IMR-90 (cell line): ENCODE data around the gene TMPRSS13. TPM values are rescaled to one million over a fixed set of nuclear protein-coding genes. Genes with fewer than 3 reads are reported as not detected.

ENCODE experiments used
- ATAC-seq: fragments of 200-7000 bp; cut with Tn5 transposase; 2 replicates; pipeline ENCODE4 v1.9.1; 2020; ENCODE audit warnings: low read depth, mild to moderate bottlenecking, moderate library complexity
- BruUV-seq: library from RNA; stranded (reverse); fragments of 400-500 nt; replicated peaks from 2 replicates; lab custom pipeline; 2021; lab: Mats Ljungman, UMichigan
- CTCF ChIA-PET: fragments of 300-600 bp; formaldehyde crosslinking; extraction: SDS; loops from one replicate; lab custom pipeline; 2021; ENCODE audit warnings: antibody characterized with exemption; lab: Yijun Ruan, JAX
- POLR2A ChIA-PET: fragments of 300-600 bp; sonication (Branson Sonifier 250); formaldehyde crosslinking; loops from one replicate; lab custom pipeline; 2022; ENCODE audit warnings: antibody characterized with exemption; ENCODE audit not compliant: unreplicated experiment; lab: Charles Lee
- DNase-seq: peaks from one replicate; pipeline ENCODE4 v3.0.0; 2013
- H2AFZ ChIP-seq: replicated peaks from 2 replicates; pipeline ENCODE3; 2013; ENCODE audit warnings: low read length, mild to moderate bottlenecking; ENCODE audit not compliant: poor library complexity
- H2AK5ac ChIP-seq: 2 replicates; pipeline ENCODE4 v1.6.1; 2013; ENCODE audit warnings: low read depth, low read length, inconsistent platforms
- H2AK9ac ChIP-seq: replicated peaks from 2 replicates; pipeline ENCODE3; 2013; ENCODE audit warnings: mild to moderate bottlenecking, low read depth, low read length, moderate library complexity; ENCODE audit not compliant: poor library complexity
- H2BK120ac ChIP-seq: 2 replicates; pipeline ENCODE4 v1.6.1; 2013; ENCODE audit warnings: low read depth, low read length, inconsistent platforms
- H2BK15ac ChIP-seq: 3 replicates; pipeline ENCODE4 v1.6.1; 2013; ENCODE audit warnings: low read depth, low read length, inconsistent platforms
- H2BK20ac ChIP-seq: 2 replicates; pipeline ENCODE4 v1.6.1; 2013; ENCODE audit warnings: low read depth, mild to moderate bottlenecking, inconsistent platforms, low read length, moderate library complexity
- H2BK5ac ChIP-seq: 2 replicates; pipeline ENCODE4 v1.6.1; 2013; ENCODE audit warnings: mild to moderate bottlenecking, low read depth, low read length, inconsistent platforms; ENCODE audit not compliant: poor library complexity, severe bottlenecking
- H3K14ac ChIP-seq: replicated peaks from 2 replicates; pipeline ENCODE4 v1.6.1; 2013; ENCODE audit warnings: low read depth, low read length, inconsistent platforms
- H3K18ac ChIP-seq: 2 replicates; pipeline ENCODE4 v1.6.1; 2013; ENCODE audit warnings: low read depth, low read length, control low read depth
- H3K23ac ChIP-seq: 2 replicates; pipeline ENCODE4 v1.6.1; 2013; ENCODE audit warnings: low read depth, low read length, inconsistent platforms
- H3K27ac ChIP-seq: 2 replicates; pipeline ENCODE4 v1.5.1; 2013; ENCODE audit warnings: mild to moderate bottlenecking, control low read depth, low read length; ENCODE audit not compliant: insufficient read depth
- H3K27me3 ChIP-seq: 2 replicates; pipeline ENCODE4 v1.6.1; 2013; ENCODE audit warnings: low read length; ENCODE audit not compliant: control insufficient read depth, insufficient read depth
- H3K36me3 ChIP-seq: 2 replicates; pipeline ENCODE4 v1.6.1; 2013; ENCODE audit warnings: low read length, mixed read lengths; ENCODE audit not compliant: control insufficient read depth, insufficient read depth
- H3K4ac ChIP-seq: 2 replicates; pipeline ENCODE4 v1.6.1; 2013; ENCODE audit warnings: low read depth, low read length, inconsistent platforms
- H3K4me1 ChIP-seq: 2 replicates; pipeline ENCODE4 v1.6.1; 2013; ENCODE audit warnings: low read length, mixed read lengths; ENCODE audit not compliant: control insufficient read depth, insufficient read depth
- H3K4me2 ChIP-seq: 2 replicates; pipeline ENCODE4 v1.6.1; 2013; ENCODE audit warnings: low read depth, mild to moderate bottlenecking, control low read depth, low read length, moderate library complexity
- H3K4me3 ChIP-seq: 2 replicates; pipeline ENCODE4 v1.5.1; 2013; ENCODE audit warnings: low read depth, mild to moderate bottlenecking, control low read depth, low read length, moderate library complexity; ENCODE audit not compliant: insufficient read depth
- H3K56ac ChIP-seq: 2 replicates; pipeline ENCODE4 v1.6.1; 2013; ENCODE audit warnings: low read length, inconsistent platforms; ENCODE audit not compliant: insufficient read depth; ENCODE audit errors: extremely low read depth
- H3K79me1 ChIP-seq, 2 experiments: 2 replicates each; pipeline ENCODE4 v1.6.1; 2013; ENCODE audit warnings: low read length in 2 of 2, inconsistent platforms in 1 of 2, low read depth in 1 of 2
- H3K9ac ChIP-seq: 2 replicates; pipeline ENCODE4 v1.6.1; 2013; ENCODE audit warnings: low read depth, low read length, control low read depth
- H3K9me1 ChIP-seq: 2 replicates; pipeline ENCODE4 v1.6.1; 2013; ENCODE audit warnings: low read length, inconsistent platforms; ENCODE audit not compliant: insufficient read depth
- H3K9me3 ChIP-seq: 2 replicates; pipeline ENCODE4 v1.6.1; 2013; ENCODE audit warnings: low read length; ENCODE audit not compliant: control insufficient read depth, insufficient read depth
- H4K20me1 ChIP-seq: 2 replicates; pipeline ENCODE4 v1.6.1; 2013; ENCODE audit warnings: low read length, inconsistent platforms; ENCODE audit not compliant: insufficient read depth
- H4K5ac ChIP-seq: 2 replicates; pipeline ENCODE4 v1.6.1; 2013; ENCODE audit warnings: mild to moderate bottlenecking, low read depth, low read length, control low read depth
- H4K8ac ChIP-seq, 2 experiments: 2 replicates each; pipeline ENCODE4 v1.6.1; 2013; ENCODE audit warnings: low read depth in 2 of 2, low read length in 2 of 2, control low read depth in 1 of 2, inconsistent platforms in 1 of 2
- H4K91ac ChIP-seq: 2 replicates; pipeline ENCODE4 v1.6.1; 2013; ENCODE audit warnings: low read depth, low read length, inconsistent platforms; ENCODE audit not compliant: insufficient read depth
- BHLHE40 ChIP-seq: fragments of 150-350 bp; IDR thresholded peaks from 2 replicates; pipeline ENCODE4 v1.6.1; 2016; ENCODE audit warnings: mild to moderate bottlenecking, low read depth, low read length
- CEBPB ChIP-seq: IDR thresholded peaks from 2 replicates; pipeline ENCODE4 v1.6.1; 2012; ENCODE audit warnings: low read depth, low read length, improper control_type of control experiment
- CHD1 ChIP-seq: IDR thresholded peaks from 2 replicates; pipeline ENCODE4 v1.6.1; 2012; ENCODE audit warnings: low read depth, low read length, improper control_type of control experiment
- CTCF ChIP-seq: conservative IDR thresholded peaks from 2 replicates; pipeline ENCODE4 v1.5.1; 2012; ENCODE audit warnings: mild to moderate bottlenecking, low read depth, low read length, improper control_type of control experiment
- ELK1 ChIP-seq: fragments of 150-350 bp; IDR thresholded peaks from 2 replicates; pipeline ENCODE4 v1.6.1; 2016; ENCODE audit warnings: low read depth, mild to moderate bottlenecking, low read length, moderate library complexity, borderline replicate concordance
- FOS ChIP-seq: fragments of 150-350 bp; IDR thresholded peaks from 2 replicates; pipeline ENCODE4 v1.6.1; 2016; ENCODE audit warnings: low read depth, low read length
- MAFK ChIP-seq: IDR thresholded peaks from 2 replicates; pipeline ENCODE4 v1.6.1; 2012; ENCODE audit warnings: low read depth, low read length, improper control_type of control experiment
- NFE2L2 ChIP-seq: fragments of 150-350 bp; IDR thresholded peaks from 2 replicates; pipeline ENCODE4 v1.6.1; 2016; ENCODE audit warnings: low read depth, mild to moderate bottlenecking, low read length
- RAD21 ChIP-seq: IDR thresholded peaks from 2 replicates; pipeline ENCODE4 v1.6.1; 2012; ENCODE audit warnings: low read length, improper control_type of control experiment
- RFX5 ChIP-seq: IDR thresholded peaks from 2 replicates; pipeline ENCODE4 v1.8.0; 2012; ENCODE audit warnings: low read depth, mild to moderate bottlenecking, low read length, moderate library complexity
- WGBS, 2 experiments: methylation state at CpG; one replicate each; pipeline versions ENCODE4 v1.1.5 to v1.1.7; 2013; ENCODE audit warnings: missing lambda C conversion rate in 2 of 2; ENCODE audit not compliant: insufficient read length in 1 of 2; ENCODE audit errors: extremely low coverage in 2 of 2; 5-methylcytosine and 5-hydroxymethylcytosine counted together
- dilution Hi-C: fragments of 300-500 bp; cut with HindIII; formaldehyde crosslinking; loops from one replicate; pipeline ENCODE4 v1.14.3; 2018; ENCODE audit warnings: low sequenced_read_pairs; ENCODE audit not compliant: unreplicated experiment
- in situ Hi-C: fragments of 300-500 bp; cut with MboI; formaldehyde crosslinking; loops from 3 replicates; pipeline ENCODE4 v1.14.3; 2019; ENCODE audit warnings: low sequenced_read_pairs, inconsistent platforms, mixed read lengths
- intact Hi-C: fragments of 100-400 bp; cut with micrococcal nuclease; formaldehyde crosslinking; loops from 2 replicates; pipeline ENCODE4 v1.10.0; 2022
- polyA plus RNA-seq, 3 experiments: library from polyadenylated mRNA; depleted of rRNA; stranded (reverse); fragments of >200 nt; gene quantifications; 2 replicates each; pipeline ENCODE4 v1.2.3, GENCODE V29; 2012; ENCODE audit warnings: low replicate concordance in 1 of 3
- total RNA-seq: library from RNA; depleted of rRNA; stranded (reverse); fragments of >200 nt; gene quantifications from 2 replicates; pipeline ENCODE4 v1.2.3, GENCODE V29; 2012

Gene TMPRSS13
- total and polyA plus RNA-seq, 2 of the 4 experiments (the other 2 are of a cell fraction), result not detected

- 18% methylated on average over 5 of the region's 12 CpGs; no CpG with 5 or more reads in 1 of the 2 experiments for WGBS, 2 experiments
- H3K4me2 ChIP-seq, result no peak overlapping the region
- DNase-seq (no peak), ATAC-seq (no peak)
- ChIA-PET POLR2A (no interaction called here), CTCF (no interaction called here)
- no peak overlapping the region for H4K91ac ChIP-seq
- dilution Hi-C loops (no loop called here), intact Hi-C loops (no loop called here), in situ Hi-C loops (no loop called here)
- BruUV-seq, result no TSS peak
- no peak overlapping the region for H3K4me3 ChIP-seq
- H3K23ac ChIP-seq, result no peak overlapping the region
- no peak overlapping the region for H3K18ac ChIP-seq
- no peak overlapping the region for H2BK120ac ChIP-seq
- no peaks in the 10 kb centered on the region for H3K36me3 ChIP-seq
- H2AK9ac ChIP-seq, result no peak overlapping the region
- H2BK15ac ChIP-seq, result no peak overlapping the region
- H3K27ac ChIP-seq, result no peak overlapping the region
- no peak overlapping the region for H3K56ac ChIP-seq
- no peak overlapping the region for H4K5ac ChIP-seq
- no peaks in the 10 kb centered on the region for H3K9me1 ChIP-seq
- TF ChIP-seq NFE2L2, result no peak
- TF ChIP-seq CTCF, result no peak
- TF ChIP-seq MAFK, result no peak
- no peak for TF ChIP-seq FOS
- TF ChIP-seq RAD21, result no peak
- TF ChIP-seq CEBPB, result no peak
- TF ChIP-seq RFX5, result no peak
- no peak for TF ChIP-seq ELK1
- no peak for TF ChIP-seq BHLHE40
- no peak for TF ChIP-seq CHD1
- no peaks in the 10 kb centered on the region for H3K4me1 ChIP-seq
- no peak overlapping the region for H3K14ac ChIP-seq
- no peak overlapping the region for H4K8ac ChIP-seq
- H2BK5ac ChIP-seq, result no peak overlapping the region
- H4K20me1 ChIP-seq, result no peaks in the 10 kb centered on the region
- H3K9ac ChIP-seq, result no peak overlapping the region
- H3K4ac ChIP-seq, result no peak overlapping the region
- peaks cover 8% of the 10 kb centered on the region for H3K27me3 ChIP-seq
- H2BK20ac ChIP-seq, result no peak overlapping the region
- no peaks in the 10 kb centered on the region for H3K79me1 ChIP-seq
- H3K9me3 ChIP-seq, result no peaks in the 10 kb centered on the region
- no peak overlapping the region for H2AK5ac ChIP-seq
- H2AFZ ChIP-seq, result no peak overlapping the region
These were observed 73.9 kb downstream of the TMPRSS13 start for GRCh38 chr11:117855186-117855845.
